SK-N-SH treated with all-trans-retinoic acid at 6 μM for 48 hours (cell line): ENCODE measurements around the gene FXYD4.

Experiments
- ATAC-seq: fragments of 200-7000 bp; cut with Tn5 transposase; 3 replicates; pipeline ENCODE4 v1.9.1; 2020; ENCODE audit warnings: mild to moderate bottlenecking, moderate library complexity
- ARNTL ChIP-seq: fragments of 450-650 bp; formaldehyde crosslinking; IDR thresholded peaks from 2 replicates; pipeline ENCODE4 v1.5.0; 2020; ENCODE audit warnings: low read depth, mild to moderate bottlenecking, moderate library complexity, borderline replicate concordance
- BACH2 ChIP-seq: fragments of 250-450 bp; sonication (Bioruptor Pico); IDR thresholded peaks from 2 replicates; pipeline ENCODE4 v1.9.0; 2021; ENCODE audit warnings: mild to moderate bottlenecking, borderline replicate concordance
- CREB5 ChIP-seq: fragments of 250-450 bp; sonication (Bioruptor Pico); IDR thresholded peaks from 2 replicates; pipeline ENCODE4 v1.5.1; 2020; ENCODE audit warnings: low read depth, mild to moderate bottlenecking, moderate library complexity
- CSDC2 ChIP-seq: fragments of 250-450 bp; sonication (Bioruptor Pico); IDR thresholded peaks from 2 replicates; pipeline ENCODE4 v1.5.0; 2020; ENCODE audit warnings: mild to moderate bottlenecking, moderate library complexity
- ESRRG ChIP-seq: fragments of 250-450 bp; sonication (Bioruptor Pico); IDR thresholded peaks from 2 replicates; pipeline ENCODE4 v1.6.1; 2021; ENCODE audit warnings: mild to moderate bottlenecking
- GLIS3 ChIP-seq: fragments of 250-450 bp; sonication (Bioruptor Pico); IDR thresholded peaks from 2 replicates; pipeline ENCODE4 v1.5.0; 2020; ENCODE audit warnings: mild to moderate bottlenecking, moderate library complexity
- ISL1 ChIP-seq: fragments of 250-450 bp; sonication (Bioruptor Pico); IDR thresholded peaks from 2 replicates; pipeline ENCODE4 v2.1.2; 2022; ENCODE audit warnings: mild to moderate bottlenecking, moderate library complexity
- OSR1 ChIP-seq: fragments of 250-450 bp; sonication (Bioruptor Pico); IDR thresholded peaks from 2 replicates; pipeline ENCODE4 v1.8.0; 2022; ENCODE audit warnings: moderate library complexity, mild to moderate bottlenecking, inconsistent platforms
- PATZ1 ChIP-seq: fragments of 250-450 bp; sonication (Bioruptor Pico); IDR thresholded peaks from 2 replicates; pipeline ENCODE4 v1.8.0; 2020; ENCODE audit warnings: mild to moderate bottlenecking, moderate library complexity, borderline replicate concordance
- PPARA ChIP-seq: fragments of 250-450 bp; sonication (Bioruptor Pico); IDR thresholded peaks from 2 replicates; pipeline ENCODE4 v1.5.0; 2020; ENCODE audit warnings: mild to moderate bottlenecking, borderline replicate concordance
- SNAI2 ChIP-seq: fragments of 250-450 bp; sonication (Bioruptor Pico); IDR thresholded peaks from 2 replicates; pipeline ENCODE4 v1.5.0; 2020; ENCODE audit warnings: mild to moderate bottlenecking, moderate library complexity
- TCF4 ChIP-seq: fragments of 250-450 bp; sonication (Bioruptor Pico); IDR thresholded peaks from 2 replicates; pipeline ENCODE4 v1.8.0; 2021; ENCODE audit warnings: mild to moderate bottlenecking, moderate library complexity, borderline replicate concordance
- TOX ChIP-seq: fragments of 250-450 bp; sonication (Bioruptor Pico); IDR thresholded peaks from 2 replicates; pipeline ENCODE4 v1.8.0; 2021; ENCODE audit warnings: mild to moderate bottlenecking, moderate library complexity, borderline replicate concordance
- TSHZ2 ChIP-seq: fragments of 250-450 bp; sonication (Bioruptor Pico); IDR thresholded peaks from 2 replicates; pipeline ENCODE4 v1.5.0; 2020; ENCODE audit warnings: mild to moderate bottlenecking, moderate library complexity
- ZC3H10 ChIP-seq: fragments of 250-450 bp; sonication (Bioruptor Pico); IDR thresholded peaks from 2 replicates; pipeline ENCODE4 v1.5.1; 2021; ENCODE audit warnings: mild to moderate bottlenecking, moderate library complexity
- ZFP3 ChIP-seq: fragments of 250-450 bp; sonication (Bioruptor Pico); IDR thresholded peaks from 2 replicates; pipeline ENCODE4 v1.5.0; 2020; ENCODE audit warnings: mild to moderate bottlenecking, moderate library complexity
- ZFP30 ChIP-seq: fragments of 450-650 bp; formaldehyde crosslinking; IDR thresholded peaks from 2 replicates; pipeline ENCODE4 v1.5.0; 2022; ENCODE audit warnings: mild to moderate bottlenecking, moderate library complexity
- ZNF565 ChIP-seq: fragments of 450-650 bp; formaldehyde crosslinking; conservative IDR thresholded peaks from 2 replicates; pipeline ENCODE4 v1.5.0; 2020; ENCODE audit warnings: low read depth, mild to moderate bottlenecking, moderate library complexity
- ZNF70 ChIP-seq: fragments of 450-650 bp; formaldehyde crosslinking; IDR thresholded peaks from 2 replicates; pipeline ENCODE4 v1.5.0; 2020; ENCODE audit warnings: mild to moderate bottlenecking, moderate library complexity
- ZNF8 ChIP-seq: fragments of 450-650 bp; formaldehyde crosslinking; IDR thresholded peaks from 2 replicates; pipeline ENCODE4 v1.5.0; 2020; ENCODE audit warnings: mild to moderate bottlenecking, moderate library complexity
- TF ChIP-seq, protein P1 (sequence below): fragments of 250-450 bp; sonication (Bioruptor Pico); IDR thresholded peaks from 2 replicates; pipeline ENCODE4 v1.8.0; 2021; ENCODE audit warnings: low read depth, mild to moderate bottlenecking, moderate library complexity, borderline replicate concordance
- TF ChIP-seq, protein P2 (sequence below): fragments of 250-450 bp; sonication (Bioruptor Pico); IDR thresholded peaks from 2 replicates; pipeline ENCODE4 v1.5.1; 2021; ENCODE audit warnings: mild to moderate bottlenecking, moderate library complexity

Gene FXYD4

DNA sequence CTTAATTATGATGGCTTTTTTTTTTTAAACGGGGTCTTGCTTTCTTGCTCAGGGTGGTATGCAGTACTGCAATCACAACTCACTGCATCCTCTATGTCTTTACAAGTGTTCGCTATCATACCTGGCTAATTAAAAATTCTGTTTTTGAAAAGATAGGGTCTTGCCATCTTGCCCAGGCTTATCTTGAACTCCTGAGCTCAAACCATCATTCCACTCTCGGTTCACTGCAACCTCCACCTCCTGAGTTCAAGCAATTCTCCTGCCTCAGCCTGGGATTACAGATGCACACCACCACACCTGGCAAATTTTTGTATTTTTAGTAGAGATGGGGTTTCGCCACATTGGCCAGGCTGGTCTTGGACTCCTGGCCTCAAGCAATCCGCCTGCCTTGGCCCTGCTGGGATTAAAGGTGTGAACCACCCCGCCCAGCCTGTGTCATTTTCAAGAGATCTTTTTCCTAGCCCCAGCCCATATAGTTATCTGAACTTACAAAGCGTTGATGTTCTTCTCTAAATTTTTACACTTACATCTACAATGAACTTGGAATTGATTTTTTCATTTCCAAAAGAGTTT lies 31.5 kb downstream of the FXYD4 start:
- ATAC-seq = no peak
- no peak for TF ChIP-seq ESRRG
- no peak for TF ChIP-seq ZNF565 (CRISPR knock-in tag)
- no peak for TF ChIP-seq BACH2 (CRISPR knock-in tag)
- TF ChIP-seq TCF4 = no peak
- no peak for TF ChIP-seq ZFP3 (CRISPR knock-in tag)
- no peak for TF ChIP-seq TOX (CRISPR knock-in tag)
- TF ChIP-seq ZC3H10 (CRISPR knock-in tag) = no peak
- TF ChIP-seq PPARA (CRISPR knock-in tag) = no peak
- no peak for TF ChIP-seq OSR1
- no peak for TF ChIP-seq ZNF8 (CRISPR knock-in tag)
- no peak for TF ChIP-seq ARNTL (CRISPR knock-in tag)
- TF ChIP-seq ZNF70 (CRISPR knock-in tag) = no peak
- no peak for TF ChIP-seq CSDC2 (CRISPR knock-in tag)

DNA sequence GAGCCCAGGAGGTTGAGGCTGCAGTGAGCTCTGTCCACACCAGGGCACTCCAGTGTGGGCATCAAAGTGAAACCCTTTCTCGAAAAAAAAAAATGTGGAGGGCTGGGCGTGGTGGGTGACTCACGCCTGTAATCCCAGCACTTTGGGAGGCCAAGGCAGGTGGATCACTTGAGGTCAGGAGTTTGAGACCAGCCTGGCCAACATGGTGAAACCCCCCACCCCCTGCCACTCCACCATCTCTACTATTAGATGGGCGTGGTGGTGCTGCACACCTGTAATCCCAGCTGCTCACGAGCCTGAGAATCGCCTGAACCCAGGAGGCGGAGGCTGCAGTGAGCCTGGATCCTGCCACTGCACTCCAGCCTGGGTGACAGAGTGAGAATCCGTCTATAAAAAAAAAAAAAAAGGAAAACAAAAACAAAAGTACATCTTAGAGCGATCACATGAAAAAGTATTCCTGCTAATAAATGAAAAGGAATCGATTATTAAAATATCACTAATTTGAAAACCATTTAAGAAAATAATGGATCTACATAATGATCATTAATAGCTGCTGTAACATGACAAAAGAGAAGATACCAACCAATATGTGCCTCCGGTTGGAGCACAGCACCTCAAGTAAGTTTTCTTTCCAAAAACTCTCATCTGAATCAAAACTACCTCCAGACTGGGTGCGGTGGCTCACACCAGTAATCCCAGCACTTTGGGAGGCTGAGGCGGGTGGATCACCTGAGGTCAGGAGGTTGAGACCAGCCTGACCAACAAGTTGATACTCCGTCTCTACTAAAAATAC lies 32.7 kb downstream of the FXYD4 start:
- ATAC-seq = no peak
- TF ChIP-seq OSR1 (no peak), TOX (CRISPR knock-in tag) (no peak), CSDC2 (CRISPR knock-in tag) (no peak), ESRRG (no peak), TCF4 (no peak), PATZ1 (CRISPR knock-in tag) (no peak), ISL1 (CRISPR knock-in tag) (no peak), ZFP30 (CRISPR knock-in tag) (no peak), SNAI2 (no peak), TSHZ2 (no peak), BACH2 (CRISPR knock-in tag) (no peak), ZFP3 (CRISPR knock-in tag) (no peak), ZNF70 (CRISPR knock-in tag) (no peak), ZC3H10 (CRISPR knock-in tag) (no peak)
- TF ChIP-seq, protein P1, sequence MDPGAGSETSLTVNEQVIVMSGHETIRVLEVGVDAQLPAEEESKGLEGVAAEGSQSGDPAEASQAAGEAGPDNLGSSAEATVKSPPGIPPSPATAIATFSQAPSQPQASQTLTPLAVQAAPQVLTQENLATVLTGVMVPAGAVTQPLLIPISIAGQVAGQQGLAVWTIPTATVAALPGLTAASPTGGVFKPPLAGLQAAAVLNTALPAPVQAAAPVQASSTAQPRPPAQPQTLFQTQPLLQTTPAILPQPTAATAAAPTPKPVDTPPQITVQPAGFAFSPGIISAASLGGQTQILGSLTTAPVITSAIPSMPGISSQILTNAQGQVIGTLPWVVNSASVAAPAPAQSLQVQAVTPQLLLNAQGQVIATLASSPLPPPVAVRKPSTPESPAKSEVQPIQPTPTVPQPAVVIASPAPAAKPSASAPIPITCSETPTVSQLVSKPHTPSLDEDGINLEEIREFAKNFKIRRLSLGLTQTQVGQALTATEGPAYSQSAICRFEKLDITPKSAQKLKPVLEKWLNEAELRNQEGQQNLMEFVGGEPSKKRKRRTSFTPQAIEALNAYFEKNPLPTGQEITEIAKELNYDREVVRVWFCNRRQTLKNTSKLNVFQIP (CRISPR knock-in tag) = no peak

DNA sequence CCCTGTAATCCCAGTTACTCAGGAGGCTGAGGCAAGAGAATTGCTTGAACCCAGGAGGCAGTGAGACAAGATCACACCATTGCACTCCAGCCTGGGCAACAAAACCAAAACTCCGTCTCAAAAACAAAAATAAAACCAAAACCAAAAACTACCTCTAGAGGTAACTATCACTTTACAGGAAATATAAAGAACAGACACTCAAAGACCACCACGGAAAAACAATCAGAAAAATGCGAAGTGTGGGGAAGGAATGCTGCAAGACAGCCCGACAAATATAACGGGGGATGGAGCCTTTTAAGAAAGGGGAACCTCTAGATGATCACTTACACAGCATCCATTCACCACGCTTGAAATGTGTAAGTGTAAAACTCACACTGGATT lies 33.3 kb downstream of the FXYD4 start:
- ATAC-seq = no peak
- TF ChIP-seq ZFP30 (CRISPR knock-in tag) (no peak), SNAI2 (no peak), ZFP3 (CRISPR knock-in tag) (no peak), TCF4 (no peak), CSDC2 (CRISPR knock-in tag) (no peak), OSR1 (no peak), CREB5 (CRISPR knock-in tag) (no peak), ZC3H10 (CRISPR knock-in tag) (no peak), BACH2 (CRISPR knock-in tag) (no peak), PATZ1 (CRISPR knock-in tag) (no peak), GLIS3 (CRISPR knock-in tag) (no peak), ZNF565 (CRISPR knock-in tag) (no peak), ISL1 (CRISPR knock-in tag) (no peak), ARNTL (CRISPR knock-in tag) (no peak), ESRRG (no peak), ZNF8 (CRISPR knock-in tag) (no peak), ZNF70 (CRISPR knock-in tag) (no peak)
- TF ChIP-seq, protein P2, sequence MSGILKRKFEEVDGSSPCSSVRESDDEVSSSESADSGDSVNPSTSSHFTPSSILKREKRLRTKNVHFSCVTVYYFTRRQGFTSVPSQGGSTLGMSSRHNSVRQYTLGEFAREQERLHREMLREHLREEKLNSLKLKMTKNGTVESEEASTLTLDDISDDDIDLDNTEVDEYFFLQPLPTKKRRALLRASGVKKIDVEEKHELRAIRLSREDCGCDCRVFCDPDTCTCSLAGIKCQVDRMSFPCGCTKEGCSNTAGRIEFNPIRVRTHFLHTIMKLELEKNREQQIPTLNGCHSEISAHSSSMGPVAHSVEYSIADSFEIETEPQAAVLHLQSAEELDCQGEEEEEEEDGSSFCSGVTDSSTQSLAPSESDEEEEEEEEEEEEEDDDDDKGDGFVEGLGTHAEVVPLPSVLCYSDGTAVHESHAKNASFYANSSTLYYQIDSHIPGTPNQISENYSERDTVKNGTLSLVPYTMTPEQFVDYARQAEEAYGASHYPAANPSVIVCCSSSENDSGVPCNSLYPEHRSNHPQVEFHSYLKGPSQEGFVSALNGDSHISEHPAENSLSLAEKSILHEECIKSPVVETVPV (CRISPR knock-in tag) = no peak
- TF ChIP-seq, protein P1 (CRISPR knock-in tag) = no peak
